K562 (cell line): ENCODE measurements around the gene CTCFL. TPM values are rescaled to one million over a fixed set of nuclear protein-coding genes. Genes with fewer than 3 reads are reported as not detected.
A peak's percentile ranks its signal among the peaks of the same experiment; 100 is the strongest.

Source experiments
- CBX2 ChIP-seq: fragments of 200-600 bp; sonication (generic); IDR thresholded peaks from one replicate; pipeline ENCODE4 v1.6.1; 2012; ENCODE audit warnings: mild to moderate bottlenecking, low read length, inconsistent platforms; ENCODE audit not compliant: insufficient read depth, poor library complexity, severe bottlenecking
- DPF2 ChIP-seq: fragments of 450-650 bp; IDR thresholded peaks from 2 replicates; pipeline ENCODE4 v1.6.1; 2016
- EGR1 ChIP-seq: fragments of 450-650 bp; conservative IDR thresholded peaks from 2 replicates; pipeline ENCODE4 v1.6.1; 2017; ENCODE audit warnings: mild to moderate bottlenecking
- MAZ ChIP-seq, 2 experiments: fragments of 450-650 bp in 1 of 2; sonication (generic) in 1 of 2; formaldehyde crosslinking; IDR thresholded peaks in 1 of 2; conservative IDR thresholded peaks in 1 of 2; 2 replicates each; pipeline versions ENCODE4 v1.4.0 to v1.5.0; 2020; ENCODE audit warnings: mild to moderate bottlenecking in 1 of 2, missing genetic modification reagents in 1 of 2
- RBM25 ChIP-seq: fragments of 200-400 bp; formaldehyde crosslinking; IDR thresholded peaks from 2 replicates; pipeline ENCODE4 v1.6.1; 2018; ENCODE audit warnings: low read length, low read depth, moderate library complexity; ENCODE audit not compliant: severe bottlenecking
- SMARCA5 ChIP-seq: fragments of 450-650 bp; IDR thresholded peaks from 2 replicates; pipeline ENCODE4 v1.6.1; 2016
- XRCC4 ChIP-seq: IDR thresholded peaks from one replicate; pipeline ENCODE4 v1.6.1; 2011; ENCODE audit not compliant: insufficient read depth, insufficient read length; ENCODE audit errors: extremely low read depth
- XRCC5 ChIP-seq: fragments of 200-400 bp; formaldehyde crosslinking; IDR thresholded peaks from 2 replicates; pipeline ENCODE4 v1.6.1; 2017; ENCODE audit warnings: low read depth, mild to moderate bottlenecking, low read length
- ZNF311 ChIP-seq: fragments of 250-450 bp; sonication (Bioruptor Pico); IDR thresholded peaks from 2 replicates; pipeline ENCODE4 v1.4.0; 2020; ENCODE audit warnings: mild to moderate bottlenecking, moderate library complexity
- ZNF316 ChIP-seq: fragments of 450-650 bp; IDR thresholded peaks from 2 replicates; pipeline ENCODE4 v1.6.1; 2016
- polyA plus RNA-seq, 8 experiments: library from polyadenylated mRNA; depleted of rRNA in 4 of 8; stranded (reverse) in 5 of 8; unstranded in 3 of 8; fragments of >200 nt; fragmentation: Nextera tagmentation in 2 of 8; fragmentation: Illumina TruSeq in 1 of 8; extraction: Ambion mirVana in 2 of 8; extraction: Trizol in 1 of 8; gene quantifications; 2 replicates each; pipeline versions ENCODE4 v1.2.1 to v1.2.3, GENCODE V29; 2011 to 2014; ENCODE audit warnings: inconsistent platforms in 1 of 8, missing spikeins in 1 of 8
- total RNA-seq, 7 experiments: library from RNA; depleted of rRNA in 6 of 7; stranded (reverse); fragments of >200 nt in 6 of 7; fragmentation: Illumina TruSeq in 2 of 7; extraction: Trizol in 2 of 7; gene quantifications; 2 replicates each; pipeline versions ENCODE4 v1.2.1 to v1.2.3, GENCODE V29; 2011 to 2021; ENCODE audit warnings: low replicate concordance in 1 of 7
- TF ChIP-seq, protein P1 (sequence below): sonication (generic); formaldehyde crosslinking; IDR thresholded peaks from 2 replicates; pipeline ENCODE4 v1.9.0; 2022; ENCODE audit warnings: mild to moderate bottlenecking, missing genetic modification reagents
- TF ChIP-seq, protein P2 (sequence below): fragments of 450-650 bp; IDR thresholded peaks from 2 replicates; pipeline ENCODE4 v1.6.1; 2018; ENCODE audit not compliant: partially characterized antibody
- TF ChIP-seq, protein P3 (sequence below): fragments of 450-650 bp; IDR thresholded peaks from 2 replicates; pipeline ENCODE4 v1.6.1; 2016; ENCODE audit warnings: low read depth
- TF ChIP-seq, protein P4 (sequence below), 2 experiments: IDR thresholded peaks; 2 replicates each; pipeline ENCODE4 v1.6.1; 2011; ENCODE audit warnings: borderline replicate concordance in 1 of 2, control low read depth in 1 of 2, low read depth in 1 of 2, low read length in 1 of 2, mild to moderate bottlenecking in 1 of 2, mixed read lengths in 1 of 2, moderate library complexity in 1 of 2; ENCODE audit not compliant: insufficient read depth in 1 of 2, insufficient read length in 1 of 2, poor library complexity in 1 of 2, severe bottlenecking in 1 of 2; ENCODE audit errors: extremely low read depth in 1 of 2

The CTCFL gene
- total and polyA plus RNA-seq, 9 of the 15 experiments (the other 6 are each of a cell fraction or from before 2014, with no cell fraction given) = 42.4 to 188 (median 111) TPM

DNA sequence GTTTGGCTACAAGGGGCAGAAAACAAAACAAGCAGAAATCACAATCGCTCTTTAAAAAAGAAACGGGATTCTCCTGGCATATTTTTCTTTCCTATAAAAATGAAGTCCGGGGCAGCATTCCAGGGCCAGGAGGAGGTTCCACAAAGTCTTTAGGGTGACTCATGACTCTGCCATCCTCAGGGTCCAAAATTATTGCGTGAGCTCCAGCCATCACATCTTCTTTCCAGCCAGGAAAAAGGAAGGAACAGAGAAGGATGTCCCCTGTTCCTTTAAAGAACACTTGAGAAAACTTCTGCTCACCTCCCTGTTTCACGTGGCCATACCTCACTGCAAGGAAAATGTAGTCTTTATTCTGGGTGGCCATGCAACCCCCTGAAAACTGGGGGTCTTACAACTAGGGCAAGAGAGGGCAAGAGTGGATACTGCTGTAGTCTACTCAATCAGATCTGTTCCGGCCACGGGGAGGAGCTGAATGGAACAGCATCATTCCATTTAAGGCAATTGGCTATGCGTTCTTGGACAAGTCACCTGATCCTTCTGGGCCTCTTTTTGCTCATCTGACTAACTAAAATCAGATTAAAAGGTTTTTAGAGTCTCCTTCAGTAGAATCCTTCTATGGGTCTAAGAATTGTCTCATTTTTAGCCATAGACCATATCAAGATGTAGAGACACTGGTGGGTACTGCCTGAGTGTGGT is 49.4 kb downstream of the CTCFL start (continued):
- no peak for TF ChIP-seq CBX2
- TF ChIP-seq SMARCA5 = peak; percentile 89
- no peak for TF ChIP-seq ZNF316
- peak; percentile 96 for TF ChIP-seq RBM25
- no peak for TF ChIP-seq XRCC4
- TF ChIP-seq EGR1 = no peak
- TF ChIP-seq, protein P1, sequence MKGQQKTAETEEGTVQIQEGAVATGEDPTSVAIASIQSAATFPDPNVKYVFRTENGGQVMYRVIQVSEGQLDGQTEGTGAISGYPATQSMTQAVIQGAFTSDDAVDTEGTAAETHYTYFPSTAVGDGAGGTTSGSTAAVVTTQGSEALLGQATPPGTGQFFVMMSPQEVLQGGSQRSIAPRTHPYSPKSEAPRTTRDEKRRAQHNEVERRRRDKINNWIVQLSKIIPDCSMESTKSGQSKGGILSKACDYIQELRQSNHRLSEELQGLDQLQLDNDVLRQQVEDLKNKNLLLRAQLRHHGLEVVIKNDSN (CRISPR knock-in tag) = peak; percentile 63
- TF ChIP-seq DPF2 = no peak
- TF ChIP-seq ZNF311 = no peak
- TF ChIP-seq MAZ (CRISPR knock-in tag; conservative IDR thresholded peaks at IDR 0.05 in 1 of 2, IDR thresholded peaks at IDR 0.05 in 1 of 2) = no peak
- TF ChIP-seq, protein P2, sequence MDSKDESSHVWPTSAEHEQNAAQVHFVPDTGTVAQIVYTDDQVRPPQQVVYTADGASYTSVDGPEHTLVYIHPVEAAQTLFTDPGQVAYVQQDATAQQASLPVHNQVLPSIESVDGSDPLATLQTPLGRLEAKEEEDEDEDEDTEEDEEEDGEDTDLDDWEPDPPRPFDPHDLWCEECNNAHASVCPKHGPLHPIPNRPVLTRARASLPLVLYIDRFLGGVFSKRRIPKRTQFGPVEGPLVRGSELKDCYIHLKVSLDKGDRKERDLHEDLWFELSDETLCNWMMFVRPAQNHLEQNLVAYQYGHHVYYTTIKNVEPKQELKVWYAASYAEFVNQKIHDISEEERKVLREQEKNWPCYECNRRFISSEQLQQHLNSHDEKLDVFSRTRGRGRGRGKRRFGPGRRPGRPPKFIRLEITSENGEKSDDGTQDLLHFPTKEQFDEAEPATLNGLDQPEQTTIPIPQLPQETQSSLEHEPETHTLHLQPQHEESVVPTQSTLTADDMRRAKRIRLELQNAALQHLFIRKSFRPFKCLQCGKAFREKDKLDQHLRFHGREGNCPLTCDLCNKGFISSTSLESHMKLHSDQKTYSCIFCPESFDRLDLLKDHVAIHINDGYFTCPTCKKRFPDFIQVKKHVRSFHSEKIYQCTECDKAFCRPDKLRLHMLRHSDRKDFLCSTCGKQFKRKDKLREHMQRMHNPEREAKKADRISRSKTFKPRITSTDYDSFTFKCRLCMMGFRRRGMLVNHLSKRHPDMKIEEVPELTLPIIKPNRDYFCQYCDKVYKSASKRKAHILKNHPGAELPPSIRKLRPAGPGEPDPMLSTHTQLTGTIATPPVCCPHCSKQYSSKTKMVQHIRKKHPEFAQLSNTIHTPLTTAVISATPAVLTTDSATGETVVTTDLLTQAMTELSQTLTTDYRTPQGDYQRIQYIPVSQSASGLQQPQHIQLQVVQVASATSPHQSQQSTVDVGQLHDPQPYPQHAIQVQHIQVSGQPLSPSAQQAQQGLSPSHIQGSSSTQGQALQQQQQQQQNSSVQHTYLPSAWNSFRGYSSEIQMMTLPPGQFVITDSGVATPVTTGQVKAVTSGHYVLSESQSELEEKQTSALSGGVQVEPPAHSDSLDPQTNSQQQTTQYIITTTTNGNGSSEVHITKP = no peak
- TF ChIP-seq, protein P3, sequence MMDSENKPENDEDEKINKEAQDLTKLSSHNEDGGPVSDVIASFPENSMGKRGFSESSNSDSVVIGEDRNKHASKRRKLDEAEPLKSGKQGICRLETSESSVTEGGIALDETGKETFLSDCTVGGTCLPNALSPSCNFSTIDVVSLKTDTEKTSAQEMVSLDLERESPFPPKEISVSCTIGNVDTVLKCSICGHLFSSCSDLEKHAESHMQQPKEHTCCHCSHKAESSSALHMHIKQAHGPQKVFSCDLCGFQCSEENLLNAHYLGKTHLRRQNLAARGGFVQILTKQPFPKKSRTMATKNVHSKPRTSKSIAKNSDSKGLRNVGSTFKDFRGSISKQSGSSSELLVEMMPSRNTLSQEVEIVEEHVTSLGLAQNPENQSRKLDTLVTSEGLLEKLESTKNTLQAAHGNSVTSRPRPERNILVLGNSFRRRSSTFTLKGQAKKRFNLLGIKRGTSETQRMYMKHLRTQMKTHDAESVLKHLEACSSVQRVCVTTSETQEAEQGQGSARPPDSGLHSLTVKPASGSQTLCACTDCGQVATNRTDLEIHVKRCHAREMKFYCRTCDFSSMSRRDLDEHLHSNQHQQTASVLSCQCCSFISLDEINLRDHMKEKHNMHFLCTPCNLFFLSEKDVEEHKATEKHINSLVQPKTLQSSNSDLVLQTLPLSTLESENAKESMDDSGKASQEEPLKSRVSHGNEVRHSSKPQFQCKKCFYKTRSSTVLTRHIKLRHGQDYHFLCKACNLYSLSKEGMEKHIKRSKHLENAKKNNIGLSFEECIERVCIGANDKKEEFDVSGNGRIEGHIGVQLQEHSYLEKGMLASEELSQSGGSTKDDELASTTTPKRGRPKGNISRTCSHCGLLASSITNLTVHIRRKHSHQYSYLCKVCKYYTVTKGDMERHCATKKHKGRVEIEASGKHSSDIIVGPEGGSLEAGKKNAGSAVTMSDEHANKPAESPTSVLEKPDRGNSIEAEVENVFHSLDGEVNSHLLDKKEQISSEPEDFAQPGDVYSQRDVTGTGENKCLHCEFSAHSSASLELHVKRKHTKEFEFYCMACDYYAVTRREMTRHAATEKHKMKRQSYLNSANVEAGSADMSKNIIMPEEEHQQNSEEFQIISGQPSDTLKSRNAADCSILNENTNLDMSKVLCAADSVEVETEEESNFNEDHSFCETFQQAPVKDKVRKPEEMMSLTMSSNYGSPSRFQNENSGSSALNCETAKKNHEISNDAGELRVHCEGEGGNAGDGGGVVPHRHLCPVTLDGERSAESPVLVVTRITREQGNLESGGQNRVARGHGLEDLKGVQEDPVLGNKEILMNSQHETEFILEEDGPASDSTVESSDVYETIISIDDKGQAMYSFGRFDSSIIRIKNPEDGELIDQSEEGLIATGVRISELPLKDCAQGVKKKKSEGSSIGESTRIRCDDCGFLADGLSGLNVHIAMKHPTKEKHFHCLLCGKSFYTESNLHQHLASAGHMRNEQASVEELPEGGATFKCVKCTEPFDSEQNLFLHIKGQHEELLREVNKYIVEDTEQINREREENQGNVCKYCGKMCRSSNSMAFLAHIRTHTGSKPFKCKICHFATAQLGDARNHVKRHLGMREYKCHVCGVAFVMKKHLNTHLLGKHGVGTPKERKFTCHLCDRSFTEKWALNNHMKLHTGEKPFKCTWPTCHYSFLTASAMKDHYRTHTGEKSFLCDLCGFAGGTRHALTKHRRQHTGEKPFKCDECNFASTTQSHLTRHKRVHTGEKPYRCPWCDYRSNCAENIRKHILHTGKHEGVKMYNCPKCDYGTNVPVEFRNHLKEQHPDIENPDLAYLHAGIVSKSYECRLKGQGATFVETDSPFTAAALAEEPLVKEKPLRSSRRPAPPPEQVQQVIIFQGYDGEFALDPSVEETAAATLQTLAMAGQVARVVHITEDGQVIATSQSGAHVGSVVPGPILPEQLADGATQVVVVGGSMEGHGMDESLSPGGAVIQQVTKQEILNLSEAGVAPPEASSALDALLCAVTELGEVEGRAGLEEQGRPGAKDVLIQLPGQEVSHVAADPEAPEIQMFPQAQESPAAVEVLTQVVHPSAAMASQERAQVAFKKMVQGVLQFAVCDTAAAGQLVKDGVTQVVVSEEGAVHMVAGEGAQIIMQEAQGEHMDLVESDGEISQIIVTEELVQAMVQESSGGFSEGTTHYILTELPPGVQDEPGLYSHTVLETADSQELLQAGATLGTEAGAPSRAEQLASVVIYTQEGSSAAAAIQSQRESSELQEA = no peak
- TF ChIP-seq, protein P4, sequence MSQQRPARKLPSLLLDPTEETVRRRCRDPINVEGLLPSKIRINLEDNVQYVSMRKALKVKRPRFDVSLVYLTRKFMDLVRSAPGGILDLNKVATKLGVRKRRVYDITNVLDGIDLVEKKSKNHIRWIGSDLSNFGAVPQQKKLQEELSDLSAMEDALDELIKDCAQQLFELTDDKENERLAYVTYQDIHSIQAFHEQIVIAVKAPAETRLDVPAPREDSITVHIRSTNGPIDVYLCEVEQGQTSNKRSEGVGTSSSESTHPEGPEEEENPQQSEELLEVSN (IDR thresholded peaks at IDR 0.05; ENCODE audit: borderline replicate concordance in 1 of 2, extremely low read depth in 1 of 2, insufficient read depth in 1 of 2, insufficient read length in 1 of 2, low read depth in 1 of 2, low read length in 1 of 2, poor library complexity in 1 of 2, severe bottlenecking in 1 of 2) = no peak
- no peak for TF ChIP-seq XRCC5
